Measurements from ENCODE around the gene PLD4.
A peak's percentile ranks its signal among the peaks of the same experiment; 100 is the strongest.

The PLD4 gene

DNA sequence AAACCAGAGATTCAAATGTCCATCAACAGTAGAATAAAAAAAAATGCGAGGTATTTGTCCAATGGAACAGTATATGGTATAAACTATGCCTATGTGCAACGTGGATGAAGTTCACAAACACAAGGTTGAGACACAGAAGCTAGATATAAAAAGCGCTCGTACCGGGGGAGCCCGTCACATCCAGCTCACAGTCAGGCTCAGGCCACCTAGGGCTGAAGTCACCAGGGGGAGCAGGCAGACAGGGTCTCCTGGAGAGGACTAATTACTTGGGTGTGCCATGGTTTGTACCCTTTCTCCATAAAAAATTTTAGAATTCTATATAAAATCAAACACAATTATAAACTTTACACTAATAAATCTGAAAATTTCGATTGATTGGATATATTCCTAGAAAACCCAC, 39.9 kb downstream of the PLD4 start:
- H3K9me3 ChIP-seq, result no peaks in the 10 kb centered on the region
- H3K4me3 ChIP-seq (ENCODE audit: low read depth, low read length), result no peak overlapping the region
- H3K4me1 ChIP-seq, result peaks cover 16% of the 10 kb centered on the region
- H3K36me3 ChIP-seq, result no peaks in the 10 kb centered on the region
- TF ChIP-seq, protein P1, sequence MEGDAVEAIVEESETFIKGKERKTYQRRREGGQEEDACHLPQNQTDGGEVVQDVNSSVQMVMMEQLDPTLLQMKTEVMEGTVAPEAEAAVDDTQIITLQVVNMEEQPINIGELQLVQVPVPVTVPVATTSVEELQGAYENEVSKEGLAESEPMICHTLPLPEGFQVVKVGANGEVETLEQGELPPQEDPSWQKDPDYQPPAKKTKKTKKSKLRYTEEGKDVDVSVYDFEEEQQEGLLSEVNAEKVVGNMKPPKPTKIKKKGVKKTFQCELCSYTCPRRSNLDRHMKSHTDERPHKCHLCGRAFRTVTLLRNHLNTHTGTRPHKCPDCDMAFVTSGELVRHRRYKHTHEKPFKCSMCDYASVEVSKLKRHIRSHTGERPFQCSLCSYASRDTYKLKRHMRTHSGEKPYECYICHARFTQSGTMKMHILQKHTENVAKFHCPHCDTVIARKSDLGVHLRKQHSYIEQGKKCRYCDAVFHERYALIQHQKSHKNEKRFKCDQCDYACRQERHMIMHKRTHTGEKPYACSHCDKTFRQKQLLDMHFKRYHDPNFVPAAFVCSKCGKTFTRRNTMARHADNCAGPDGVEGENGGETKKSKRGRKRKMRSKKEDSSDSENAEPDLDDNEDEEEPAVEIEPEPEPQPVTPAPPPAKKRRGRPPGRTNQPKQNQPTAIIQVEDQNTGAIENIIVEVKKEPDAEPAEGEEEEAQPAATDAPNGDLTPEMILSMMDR (IDR thresholded peaks at IDR 0.05; ENCODE audit: low read depth, low read length), result no peak
- DNase-seq, result peak; percentile 1
- no peaks in the 10 kb centered on the region for H3K27me3 ChIP-seq

DNA sequence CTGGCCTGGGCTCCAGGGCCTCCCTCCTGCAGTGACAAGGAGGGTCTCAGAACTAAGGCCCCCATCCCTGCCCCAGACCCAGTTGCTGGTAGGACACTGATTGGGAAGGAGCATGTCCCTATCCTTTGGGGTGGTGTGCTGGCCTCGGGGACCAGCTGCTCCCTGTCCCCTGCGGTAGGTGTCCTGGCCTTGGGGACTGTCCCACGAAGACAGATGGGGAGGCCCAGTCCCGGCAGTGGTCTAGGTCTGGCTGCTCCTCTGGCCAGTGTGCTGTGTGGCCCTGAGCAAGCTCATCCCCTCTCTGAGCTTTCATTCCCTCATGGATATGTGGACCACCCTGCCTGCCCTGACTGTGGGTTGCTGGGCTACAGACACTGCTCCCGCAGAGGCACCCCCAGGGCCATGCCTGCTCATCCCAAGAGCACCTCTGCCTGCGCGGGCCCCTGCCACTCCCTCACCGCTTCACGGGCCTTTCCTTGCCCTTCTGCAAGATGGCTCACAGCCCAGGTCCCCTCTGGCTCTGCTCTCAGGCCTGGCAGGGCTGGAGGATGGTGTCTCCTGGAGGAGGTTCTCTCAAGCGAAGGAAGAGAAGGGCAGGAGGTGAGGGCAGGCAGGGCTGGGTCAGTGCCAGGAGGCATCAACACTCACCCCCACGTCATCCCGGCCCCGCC, 41.0 kb downstream of the PLD4 start:
- no peaks in the 10 kb centered on the region for H3K27me3 ChIP-seq
- TF ChIP-seq, protein P1 (IDR thresholded peaks at IDR 0.05; ENCODE audit: low read depth, low read length), result no peak
- no peaks in the 10 kb centered on the region for H3K9me3 ChIP-seq
- H3K4me1 ChIP-seq, result peaks cover 16% of the 10 kb centered on the region
- H3K4me3 ChIP-seq (ENCODE audit: low read depth, low read length), result no peak overlapping the region
- peak; percentile 7 for DNase-seq
- H3K36me3 ChIP-seq, result no peaks in the 10 kb centered on the region

DNA sequence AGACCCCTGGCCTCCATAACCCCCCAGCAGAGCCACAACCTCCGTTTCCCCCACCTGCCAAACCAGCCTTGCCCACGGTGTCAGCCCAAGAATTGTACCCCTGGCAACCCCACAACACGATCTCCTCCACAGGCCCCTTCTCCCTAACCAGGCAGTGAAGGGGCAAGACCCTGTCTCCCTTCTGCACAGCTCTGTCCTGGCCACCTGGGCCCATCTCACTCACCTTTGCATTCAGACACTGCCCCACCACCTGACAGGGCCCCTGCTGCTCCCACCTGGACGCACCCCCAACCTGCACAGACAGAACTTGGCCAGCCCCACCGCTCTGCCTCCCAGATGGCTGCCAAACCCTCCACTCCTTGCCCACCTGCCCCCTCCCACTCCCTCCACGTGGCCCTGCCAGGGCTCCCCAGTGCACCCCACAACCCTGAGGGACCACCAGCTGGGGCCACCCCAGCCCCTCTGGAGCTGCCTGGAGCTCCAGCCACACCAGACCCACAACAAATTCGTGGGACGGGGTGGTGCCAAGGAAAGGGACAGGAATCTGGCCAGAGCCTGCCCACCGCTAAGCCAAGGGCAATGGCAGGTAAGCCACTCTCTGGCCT, 41.7 kb downstream of the PLD4 start:
- H3K27me3 ChIP-seq, result no peaks in the 10 kb centered on the region
- peak; percentile 8 for DNase-seq
- H3K4me1 ChIP-seq, result peaks cover 16% of the 10 kb centered on the region
- no peaks in the 10 kb centered on the region for H3K36me3 ChIP-seq
- TF ChIP-seq, protein P1 (IDR thresholded peaks at IDR 0.05; ENCODE audit: low read depth, low read length), result no peak
- no peaks in the 10 kb centered on the region for H3K9me3 ChIP-seq
- no peak overlapping the region for H3K4me3 ChIP-seq (ENCODE audit: low read depth, low read length)

DNA sequence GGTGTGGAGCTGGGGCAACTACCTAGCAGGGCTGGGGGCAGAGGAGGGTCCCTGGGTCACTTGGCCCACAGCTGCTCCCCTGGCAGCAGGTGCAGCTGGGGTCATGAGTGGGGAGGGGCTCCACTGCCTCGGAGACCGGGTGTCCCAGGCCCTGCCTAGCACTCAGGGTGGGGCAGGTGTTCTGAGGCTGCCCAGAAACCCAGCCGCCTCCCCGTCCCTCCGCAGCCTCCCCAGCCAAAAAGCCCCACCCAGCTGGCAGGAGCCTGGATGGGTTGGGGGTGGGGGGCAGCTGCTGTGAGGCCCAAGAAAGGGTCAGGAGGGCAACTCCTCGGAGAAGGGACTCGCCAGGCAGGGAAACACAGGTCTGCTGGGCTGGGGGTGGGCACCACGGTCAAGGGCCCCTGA, 42.3 kb downstream of the PLD4 start:
- Histone ChIP-seq H3K4me1 (peaks cover 16% of the 10 kb centered on the region), H3K4me3 (ENCODE audit: low read depth, low read length) (peak overlapping the region; percentile 52), H3K27me3 (no peaks in the 10 kb centered on the region), H3K9me3 (no peaks in the 10 kb centered on the region), H3K36me3 (no peaks in the 10 kb centered on the region)
- TF ChIP-seq, protein P1 (IDR thresholded peaks at IDR 0.05; ENCODE audit: low read depth, low read length), result no peak
- no peak for DNase-seq

DNA sequence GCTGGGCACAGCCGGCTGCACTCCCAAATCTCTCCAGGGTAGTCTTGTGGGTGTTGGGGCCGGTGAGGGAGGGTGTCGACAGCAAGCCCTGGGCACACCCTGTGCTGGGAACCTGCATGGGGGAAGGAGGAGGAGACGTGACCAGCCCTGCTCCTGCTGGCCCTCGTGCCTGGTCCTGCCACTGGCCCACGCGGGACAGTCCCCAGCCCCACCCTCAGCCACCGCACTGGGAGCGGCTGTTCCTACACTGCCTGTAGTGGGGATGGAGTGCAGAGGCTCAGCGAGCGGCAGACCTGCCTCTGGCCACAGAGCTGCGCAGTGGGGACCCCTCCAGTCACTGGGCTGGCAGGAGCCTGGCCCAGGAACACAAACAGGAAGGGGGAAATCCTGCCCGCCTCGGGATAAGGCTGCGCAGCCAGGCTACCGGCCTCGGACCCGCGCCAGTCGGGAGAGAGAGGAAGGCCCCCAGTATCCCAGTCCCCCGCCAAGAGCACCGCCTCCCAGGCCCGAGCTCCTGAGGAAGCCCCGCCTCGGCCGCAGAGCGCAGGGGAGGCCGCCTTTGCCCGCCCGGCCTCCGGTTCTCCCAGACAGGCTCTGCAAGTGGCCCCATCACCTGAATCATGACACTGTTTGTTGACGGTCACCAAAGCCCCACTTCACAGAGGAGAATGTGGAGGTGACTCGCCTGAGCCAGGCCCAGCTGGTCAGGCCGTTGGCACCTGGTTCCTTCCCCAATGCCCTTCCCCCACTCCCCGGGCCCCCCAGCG, 42.9 kb downstream of the PLD4 start:
- Histone ChIP-seq H3K4me1 (peaks cover 16% of the 10 kb centered on the region), H3K9me3 (no peaks in the 10 kb centered on the region), H3K4me3 (ENCODE audit: low read depth, low read length) (peak overlapping the region; percentile 52), H3K27me3 (no peaks in the 10 kb centered on the region), H3K36me3 (no peaks in the 10 kb centered on the region)
- DNase-seq, result peak; percentile 72
- TF ChIP-seq, protein P1 (IDR thresholded peaks at IDR 0.05; ENCODE audit: low read depth, low read length), result 0 out of 2 replicates have a peak, but pooled peaks have one; percentile 4

Measured in BE2C (cell line).